HG03571 (cell line): ENCODE data around the gene TLL2.

Experiments
- ATAC-seq: cut with Tn5 transposase; IDR thresholded peaks from one replicate; pipeline ENCODE4 v1.9.1; 2021; ENCODE audit not compliant: unreplicated experiment

TLL2 gene

GRCh38 chr10:96367470-96367869, 146.3 kb downstream of the TLL2 start:
- ATAC-seq = no peak

GRCh38 chr10:96366508-96366907, 147.2 kb downstream of the TLL2 start:
- ATAC-seq = no peak

GRCh38 chr10:96365571-96365970, 148.2 kb downstream of the TLL2 start:
- ATAC-seq = no peak

- ATAC-seq = no peak
Observed at GRCh38 chr10:96360766-96361165, 153.0 kb downstream of the TLL2 start.

GRCh38 chr10:96360331-96360730, 153.4 kb downstream of the TLL2 start:
- ATAC-seq = no peak

- ATAC-seq = no peak
Observed at GRCh38 chr10:96359616-96360015, 154.1 kb downstream of the TLL2 start.

- ATAC-seq = no peak
Observed at GRCh38 chr10:96358851-96359540, 154.7 kb downstream of the TLL2 start, which contains the start of gene OPALIN. Gene OPALIN, minus strand, starts transcription at chr10:96359002. Its CDS starts 106 bp downstream, at chr10:96358896.

- ATAC-seq = no peak
Observed at GRCh38 chr10:96357038-96357620, 156.6 kb downstream of the TLL2 start.

- ATAC-seq = no peak
Observed at GRCh38 chr10:96352582-96352981, 161.1 kb downstream of the TLL2 start.

- no peak for ATAC-seq
Observed at GRCh38 chr10:96352027-96352426, 161.7 kb downstream of the TLL2 start.

GRCh38 chr10:96346295-96346694, 167.4 kb downstream of the TLL2 start:
- no peak for ATAC-seq

- no peak for ATAC-seq
Observed at GRCh38 chr10:96345222-96345621, 168.5 kb downstream of the TLL2 start.

- ATAC-seq = no peak
Observed at GRCh38 chr10:96344178-96344577, 169.5 kb downstream of the TLL2 start.

GRCh38 chr10:96342402-96342801, 171.3 kb downstream of the TLL2 start:
- no peak for ATAC-seq

- ATAC-seq = no peak
Observed at GRCh38 chr10:96341219-96342182, 172.2 kb downstream of the TLL2 start.

GRCh38 chr10:96339956-96340904, 173.5 kb downstream of the TLL2 start:
- ATAC-seq = no peak

- no peak for ATAC-seq
Observed at GRCh38 chr10:96339383-96339782, 174.3 kb downstream of the TLL2 start.

- no peak for ATAC-seq
Observed at GRCh38 chr10:96338279-96338925, 175.3 kb downstream of the TLL2 start.

GRCh38 chr10:96337106-96337505, 176.6 kb downstream of the TLL2 start:
- ATAC-seq = no peak
